Liver (tissue), 9 donors: ENCODE measurements around the gene NMRAL1. TPM values are rescaled to one million over a fixed set of nuclear protein-coding genes. Genes with fewer than 3 reads are reported as not detected.

ENCODE experiments used
- DNase-seq: peaks from one replicate; pipeline ENCODE4 v3.0.0-alpha.2; 2017; ENCODE audit warnings: low spot score
- H3K27ac ChIP-seq, 2 donors: one replicate each; pipeline ENCODE4 v1.7.0; 2013; ENCODE audit warnings: inconsistent platforms in 2 of 2, low read length in 2 of 2, control low read depth in 1 of 2, low read depth in 1 of 2, mild to moderate bottlenecking in 1 of 2
- H3K27me3 ChIP-seq, 4 donors: one replicate each; pipeline versions ENCODE4 v1.6.1 to v1.7.0; 2013; ENCODE audit warnings: low read length in 3 of 4, inconsistent platforms in 1 of 4, mild to moderate bottlenecking in 1 of 4, moderate library complexity in 1 of 4; ENCODE audit not compliant: control insufficient read depth in 4 of 4, insufficient read depth in 4 of 4
- H3K36me3 ChIP-seq, 4 donors: one replicate each; pipeline versions ENCODE4 v1.6.1 to v1.7.0; 2013; ENCODE audit warnings: low read length in 3 of 4, mild to moderate bottlenecking in 3 of 4, low read depth in 1 of 4, moderate library complexity in 1 of 4; ENCODE audit not compliant: control insufficient read depth in 4 of 4, insufficient read depth in 3 of 4
- H3K4me1 ChIP-seq, 4 donors: one replicate each; pipeline versions ENCODE4 v1.6.1 to v1.7.0; 2013; ENCODE audit warnings: low read length in 3 of 4, mild to moderate bottlenecking in 3 of 4, moderate library complexity in 1 of 4; ENCODE audit not compliant: control insufficient read depth in 4 of 4, insufficient read depth in 4 of 4
- H3K4me3 ChIP-seq, 3 donors: one replicate each; pipeline versions ENCODE4 v1.6.1 to v1.7.0; 2013; ENCODE audit warnings: low read length in 3 of 3, control low read depth in 1 of 3, low read depth in 1 of 3, mild to moderate bottlenecking in 1 of 3
- H3K9ac ChIP-seq, 2 donors: one replicate each; pipeline ENCODE4 v1.7.0; 2013; ENCODE audit warnings: low read length in 2 of 2, mild to moderate bottlenecking in 2 of 2, moderate library complexity in 2 of 2, control low read depth in 1 of 2, low read depth in 1 of 2
- H3K9me3 ChIP-seq, 4 donors: one replicate each; pipeline versions ENCODE4 v1.6.1 to v1.7.0; 2013; ENCODE audit warnings: low read length in 3 of 4; ENCODE audit not compliant: control insufficient read depth in 4 of 4
- ATF3 ChIP-seq: IDR thresholded peaks from 2 replicates; pipeline ENCODE4 v1.6.1; 2016; ENCODE audit warnings: antibody characterized with exemption
- EGR1 ChIP-seq, 2 donors: IDR thresholded peaks; 2 replicates each; pipeline ENCODE4 v1.6.1; 2016 to 2018; ENCODE audit warnings: antibody characterized with exemption in 2 of 2, low read depth in 2 of 2
- FOXA1 ChIP-seq: IDR thresholded peaks from 2 replicates; pipeline ENCODE4 v1.6.1; 2016; ENCODE audit warnings: antibody characterized with exemption
- FOXA2 ChIP-seq: IDR thresholded peaks from 2 replicates; pipeline ENCODE4 v1.6.1; 2016; ENCODE audit warnings: antibody characterized with exemption
- GABPA ChIP-seq, 2 donors: IDR thresholded peaks in 1 of 2; conservative IDR thresholded peaks in 1 of 2; 2 replicates each; pipeline ENCODE4 v1.6.1; 2016; ENCODE audit warnings: antibody characterized with exemption in 2 of 2, mild to moderate bottlenecking in 1 of 2, moderate library complexity in 1 of 2
- HNF4A ChIP-seq, 2 donors: conservative IDR thresholded peaks; 2 replicates each; pipeline ENCODE4 v1.6.1; 2016; ENCODE audit warnings: antibody characterized with exemption in 2 of 2, mild to moderate bottlenecking in 2 of 2
- HNF4G ChIP-seq: IDR thresholded peaks from 2 replicates; pipeline ENCODE4 v1.6.1; 2016; ENCODE audit warnings: antibody characterized with exemption
- JUND ChIP-seq, 2 donors: IDR thresholded peaks; 2 replicates each; pipeline ENCODE4 v1.6.1; 2016; ENCODE audit warnings: antibody characterized with exemption in 2 of 2
- NR2F2 ChIP-seq: IDR thresholded peaks from 2 replicates; pipeline ENCODE4 v1.6.1; 2016; ENCODE audit warnings: antibody characterized with exemption
- RAD21 ChIP-seq, 2 donors: IDR thresholded peaks; 2 replicates each; pipeline ENCODE4 v1.6.1; 2016; ENCODE audit warnings: antibody characterized with exemption in 2 of 2, mild to moderate bottlenecking in 2 of 2
- RXRA ChIP-seq, 2 donors: IDR thresholded peaks; 2 replicates each; pipeline ENCODE4 v1.6.1; 2017 to 2018; ENCODE audit warnings: antibody characterized with exemption in 2 of 2, mild to moderate bottlenecking in 1 of 2
- TAF1 ChIP-seq: conservative IDR thresholded peaks from 2 replicates; pipeline ENCODE4 v1.6.1; 2016; ENCODE audit warnings: antibody characterized with exemption, mild to moderate bottlenecking
- YY1 ChIP-seq: IDR thresholded peaks from 2 replicates; pipeline ENCODE4 v1.6.1; 2016; ENCODE audit warnings: antibody characterized with exemption, mild to moderate bottlenecking
- ZBTB33 ChIP-seq: IDR thresholded peaks from 2 replicates; pipeline ENCODE4 v1.6.1; 2016; ENCODE audit warnings: antibody characterized with exemption
- WGBS: extraction: QIAGEN DNeasy Blood & Tissue Kit; methylation state at CpG from one replicate; pipeline ENCODE4 v1.1.7; 2013; 5-methylcytosine and 5-hydroxymethylcytosine counted together
- polyA plus RNA-seq, 2 donors: library from polyadenylated mRNA; stranded (reverse) in 1 of 2; unstranded in 1 of 2; fragments of 200-250 nt in 1 of 2; fragments of >200 nt in 1 of 2; fragmentation: Nextera tagmentation in 1 of 2; extraction: Ambion mirVana in 1 of 2; gene quantifications; one replicate each; pipeline versions ENCODE4 v1.2.1 to v1.2.3, GENCODE V29; 2013 to 2015
- total RNA-seq, 2 donors: library from RNA; depleted of rRNA; stranded (reverse); fragments of >200 nt; gene quantifications; one replicate each; pipeline ENCODE4 v1.2.3, GENCODE V29; 2014
- TF ChIP-seq, protein P1 (sequence below): IDR thresholded peaks from 2 replicates; pipeline ENCODE4 v1.6.1; 2016; ENCODE audit warnings: antibody characterized with exemption, mild to moderate bottlenecking
- donor health status: healthy.
- donor health status: healthy.
- donor health status: healthy.
- donor health status: healthy.
- donor health status: healthy.

Gene NMRAL1
- total and polyA plus RNA-seq, 4 donors, result 20.1 to 45.4 (median 28.3) TPM

DNA sequence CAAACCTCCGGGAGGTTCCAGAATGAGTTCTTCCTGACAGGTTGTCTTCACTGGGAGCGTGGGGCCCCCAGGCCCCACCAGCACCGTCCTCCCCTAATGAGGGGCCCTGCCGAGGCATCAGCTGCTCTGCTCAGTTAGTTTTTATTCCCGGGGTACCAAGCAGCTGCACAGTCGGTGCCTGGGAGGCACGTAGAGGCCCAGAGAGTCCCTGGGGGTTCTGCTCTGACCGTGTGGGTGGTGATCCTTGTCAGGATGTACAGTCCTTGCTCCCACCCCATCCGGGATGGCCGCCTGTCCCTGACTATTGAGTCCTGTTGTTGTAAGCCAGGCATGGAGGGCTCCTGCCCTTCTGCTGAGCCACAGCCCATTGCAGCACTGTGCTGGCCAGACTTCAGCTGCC is 18.5 kb downstream of the NMRAL1 start:
- no peak overlapping the region for H3K9ac ChIP-seq
- TF ChIP-seq RXRA (IDR thresholded peaks at IDR 0.05), result no peak
- TF ChIP-seq, protein P1, sequence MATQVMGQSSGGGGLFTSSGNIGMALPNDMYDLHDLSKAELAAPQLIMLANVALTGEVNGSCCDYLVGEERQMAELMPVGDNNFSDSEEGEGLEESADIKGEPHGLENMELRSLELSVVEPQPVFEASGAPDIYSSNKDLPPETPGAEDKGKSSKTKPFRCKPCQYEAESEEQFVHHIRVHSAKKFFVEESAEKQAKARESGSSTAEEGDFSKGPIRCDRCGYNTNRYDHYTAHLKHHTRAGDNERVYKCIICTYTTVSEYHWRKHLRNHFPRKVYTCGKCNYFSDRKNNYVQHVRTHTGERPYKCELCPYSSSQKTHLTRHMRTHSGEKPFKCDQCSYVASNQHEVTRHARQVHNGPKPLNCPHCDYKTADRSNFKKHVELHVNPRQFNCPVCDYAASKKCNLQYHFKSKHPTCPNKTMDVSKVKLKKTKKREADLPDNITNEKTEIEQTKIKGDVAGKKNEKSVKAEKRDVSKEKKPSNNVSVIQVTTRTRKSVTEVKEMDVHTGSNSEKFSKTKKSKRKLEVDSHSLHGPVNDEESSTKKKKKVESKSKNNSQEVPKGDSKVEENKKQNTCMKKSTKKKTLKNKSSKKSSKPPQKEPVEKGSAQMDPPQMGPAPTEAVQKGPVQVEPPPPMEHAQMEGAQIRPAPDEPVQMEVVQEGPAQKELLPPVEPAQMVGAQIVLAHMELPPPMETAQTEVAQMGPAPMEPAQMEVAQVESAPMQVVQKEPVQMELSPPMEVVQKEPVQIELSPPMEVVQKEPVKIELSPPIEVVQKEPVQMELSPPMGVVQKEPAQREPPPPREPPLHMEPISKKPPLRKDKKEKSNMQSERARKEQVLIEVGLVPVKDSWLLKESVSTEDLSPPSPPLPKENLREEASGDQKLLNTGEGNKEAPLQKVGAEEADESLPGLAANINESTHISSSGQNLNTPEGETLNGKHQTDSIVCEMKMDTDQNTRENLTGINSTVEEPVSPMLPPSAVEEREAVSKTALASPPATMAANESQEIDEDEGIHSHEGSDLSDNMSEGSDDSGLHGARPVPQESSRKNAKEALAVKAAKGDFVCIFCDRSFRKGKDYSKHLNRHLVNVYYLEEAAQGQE, result no peak
- TF ChIP-seq EGR1 (IDR thresholded peaks at IDR 0.05; ENCODE audit: low read depth in 2 of 2), result no peak
- no peak for TF ChIP-seq GABPA (IDR thresholded peaks at IDR 0.05 in 1 of 2, conservative IDR thresholded peaks at IDR 0.05 in 1 of 2)
- TF ChIP-seq HNF4G, result no peak
- TF ChIP-seq ATF3, result no peak
- no peak for TF ChIP-seq JUND (IDR thresholded peaks at IDR 0.05)
- no peak for TF ChIP-seq YY1
- TF ChIP-seq RAD21 (IDR thresholded peaks at IDR 0.05), result no peak
- TF ChIP-seq ZBTB33, result no peak
- TF ChIP-seq FOXA2, result no peak
- no peak for TF ChIP-seq FOXA1
- peaks cover 19 to 54% (median 46%) of the 10 kb centered on the region in 4 donors for H3K36me3 ChIP-seq
- H3K9me3 ChIP-seq, result no peaks in the 10 kb centered on the region
- H3K4me3 ChIP-seq, result no peak overlapping the region
- 85% methylated on average over 10 of the region's 10 CpGs for WGBS
- no peak overlapping the region for H3K27ac ChIP-seq
- no peak for DNase-seq
- H3K27me3 ChIP-seq, result no peaks in the 10 kb centered on the region
- peaks cover 5 to 13% (median 7%) of the 10 kb centered on the region in 4 donors for H3K4me1 ChIP-seq

DNA sequence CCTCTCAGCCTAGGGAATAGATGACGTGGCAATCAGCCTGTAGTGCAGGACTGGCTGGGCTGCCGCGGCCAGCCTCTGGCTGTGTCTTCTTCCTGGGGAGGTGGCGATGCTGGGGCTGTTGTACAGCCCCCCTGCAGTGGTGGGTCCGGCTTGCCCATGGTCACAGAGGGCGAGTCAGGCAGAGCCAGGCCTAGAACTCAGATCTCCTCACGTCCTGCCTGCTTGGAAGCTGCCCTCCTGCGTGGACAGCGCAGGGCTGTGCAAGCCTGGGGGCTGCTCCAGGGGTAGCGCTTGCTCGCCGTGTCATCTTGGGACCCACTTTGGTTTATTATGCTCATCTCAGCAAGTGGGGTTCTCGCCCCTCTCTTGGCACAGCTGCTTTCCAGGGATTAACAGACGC is 19.3 kb downstream of the NMRAL1 start:
- H3K4me1 ChIP-seq, result peaks cover 5 to 13% (median 7%) of the 10 kb centered on the region in 4 donors
- H3K9ac ChIP-seq, result no peak overlapping the region
- WGBS, result 89% methylated on average over 14 of the region's 14 CpGs
- H3K27me3 ChIP-seq, result no peaks in the 10 kb centered on the region
- DNase-seq, result no peak
- no peak overlapping the region for H3K27ac ChIP-seq
- peaks cover 21 to 60% (median 53%) of the 10 kb centered on the region in 4 donors for H3K36me3 ChIP-seq
- no peak overlapping the region for H3K4me3 ChIP-seq
- no peaks in the 10 kb centered on the region for H3K9me3 ChIP-seq
- TF ChIP-seq GABPA (IDR thresholded peaks at IDR 0.05 in 1 of 2, conservative IDR thresholded peaks at IDR 0.05 in 1 of 2) (no peak), ZBTB33 (no peak), NR2F2 (no peak), FOXA2 (no peak), HNF4A (conservative IDR thresholded peaks at IDR 0.05) (no peak), TAF1 (no peak)
